Measurements from ENCODE around the gene SNED1. TPM values are rescaled to one million over a fixed set of nuclear protein-coding genes. Genes with fewer than 3 reads are reported as not detected.

Gene SNED1
- total and polyA plus RNA-seq, 8 donors: 2.0 to 106 (median 16.0) TPM

- 56 to 70% (median 61%) methylated on average over 16 to 28 of the region's 28 CpGs for WGBS, 5 donors
- H3K4me3 ChIP-seq: no peak overlapping the region
- no peak for TF ChIP-seq CTCF (IDR thresholded peaks at IDR 0.05)
- TF ChIP-seq EP300 (IDR thresholded peaks at IDR 0.05): no peak
- no peak for TF ChIP-seq POLR2A (IDR thresholded peaks at IDR 0.05)
- TF ChIP-seq POLR2AphosphoS5 (IDR thresholded peaks at IDR 0.05): no peak
- DNase-seq: no peak
- intact Hi-C loops (cut with DNase I; ENCODE audit: low total_unique reads): no loop called here
- H3K9me3 ChIP-seq: no peaks in the 10 kb centered on the region
- peaks cover 0 to 24% (median 20%) of the 10 kb centered on the region in 4 donors for H3K36me3 ChIP-seq
- peaks cover 0 to 19% (median 5%) of the 10 kb centered on the region in 4 donors for H3K4me1 ChIP-seq
- H3K27ac ChIP-seq: no peak overlapping the region
- H3K27me3 ChIP-seq: no peaks in the 10 kb centered on the region
Measured at GRCh38 chr2:241081643-241082340, 83.4 kb downstream of the SNED1 start.

GRCh38 chr2:241082341-241083090, 84.1 kb downstream of the SNED1 start:
- no peak for TF ChIP-seq POLR2A (IDR thresholded peaks at IDR 0.05)
- TF ChIP-seq POLR2AphosphoS5 (IDR thresholded peaks at IDR 0.05): no peak
- TF ChIP-seq EP300 (IDR thresholded peaks at IDR 0.05): no peak
- Histone ChIP-seq H3K9me3 (no peaks in the 10 kb centered on the region), H3K36me3 (peaks cover 4 to 31% (median 27%) of the 10 kb centered on the region in 4 donors), H3K27ac (no peak overlapping the region), H3K4me1 (peaks cover 0 to 19% (median 5%) of the 10 kb centered on the region in 4 donors), H3K4me3 (no peak overlapping the region), H3K27me3 (no peaks in the 10 kb centered on the region)
- 69 to 84% (median 79%) methylated on average over 13 to 14 of the region's 14 CpGs for WGBS, 5 donors
- DNase-seq: no peak
- intact Hi-C loops (cut with DNase I; ENCODE audit: low total_unique reads): no loop called here

GRCh38 chr2:241083091-241083415, 84.6 kb downstream of the SNED1 start:
- no peaks in the 10 kb centered on the region for H3K27me3 ChIP-seq
- TF ChIP-seq POLR2AphosphoS5 (IDR thresholded peaks at IDR 0.05) (no peak), CTCF (IDR thresholded peaks at IDR 0.05) (no peak), EP300 (IDR thresholded peaks at IDR 0.05) (no peak), POLR2A (IDR thresholded peaks at IDR 0.05) (no peak)
- no peak for DNase-seq
- peaks cover 0 to 19% (median 5%) of the 10 kb centered on the region in 4 donors for H3K4me1 ChIP-seq
- no peak overlapping the region for H3K4me3 ChIP-seq
- peaks cover 6 to 37% (median 33%) of the 10 kb centered on the region in 4 donors for H3K36me3 ChIP-seq
- H3K27ac ChIP-seq: no peak overlapping the region
- WGBS, 5 donors: 71 to 89% (median 77%) methylated on average over 5 of the region's 5 CpGs
- no peaks in the 10 kb centered on the region for H3K9me3 ChIP-seq
- intact Hi-C loops (cut with DNase I; ENCODE audit: low total_unique reads): no loop called here

- peaks cover 20 to 56% (median 51%) of the 10 kb centered on the region in 4 donors for H3K36me3 ChIP-seq
- 93 to 98% (median 97%) methylated on average over 4 of the region's 4 CpGs for WGBS, 5 donors
- no peak overlapping the region for H3K4me3 ChIP-seq
- TF ChIP-seq EP300 (IDR thresholded peaks at IDR 0.05) (no peak), POLR2A (IDR thresholded peaks at IDR 0.05) (no peak), CTCF (IDR thresholded peaks at IDR 0.05) (no peak), POLR2AphosphoS5 (IDR thresholded peaks at IDR 0.05) (no peak)
- peaks cover 0 to 12% (median 3%) of the 10 kb centered on the region in 4 donors for H3K4me1 ChIP-seq
- H3K27ac ChIP-seq: no peak overlapping the region
- no peaks in the 10 kb centered on the region for H3K27me3 ChIP-seq
- DNase-seq: no peak
- intact Hi-C loops (cut with DNase I; ENCODE audit: low total_unique reads): no loop called here
- H3K9me3 ChIP-seq: no peaks in the 10 kb centered on the region
Measured at GRCh38 chr2:241084856-241085444, 86.5 kb downstream of the SNED1 start.
